HG03558 (cell line): Measurements from ENCODE around the gene KRTAP4-16.
"Not testable (repeated sequence)": the region's sequence is repeated elsewhere in the genome, so short reads cannot be mapped to it uniquely, and the experiment has no call there.

ENCODE experiments used
- ATAC-seq: cut with Tn5 transposase; IDR thresholded peaks from one replicate; pipeline ENCODE4 v1.9.1; 2021; ENCODE audit warnings: moderate number of reproducible peaks; ENCODE audit not compliant: unreplicated experiment; ENCODE audit errors: extremely low read depth

Gene KRTAP4-16

DNA sequence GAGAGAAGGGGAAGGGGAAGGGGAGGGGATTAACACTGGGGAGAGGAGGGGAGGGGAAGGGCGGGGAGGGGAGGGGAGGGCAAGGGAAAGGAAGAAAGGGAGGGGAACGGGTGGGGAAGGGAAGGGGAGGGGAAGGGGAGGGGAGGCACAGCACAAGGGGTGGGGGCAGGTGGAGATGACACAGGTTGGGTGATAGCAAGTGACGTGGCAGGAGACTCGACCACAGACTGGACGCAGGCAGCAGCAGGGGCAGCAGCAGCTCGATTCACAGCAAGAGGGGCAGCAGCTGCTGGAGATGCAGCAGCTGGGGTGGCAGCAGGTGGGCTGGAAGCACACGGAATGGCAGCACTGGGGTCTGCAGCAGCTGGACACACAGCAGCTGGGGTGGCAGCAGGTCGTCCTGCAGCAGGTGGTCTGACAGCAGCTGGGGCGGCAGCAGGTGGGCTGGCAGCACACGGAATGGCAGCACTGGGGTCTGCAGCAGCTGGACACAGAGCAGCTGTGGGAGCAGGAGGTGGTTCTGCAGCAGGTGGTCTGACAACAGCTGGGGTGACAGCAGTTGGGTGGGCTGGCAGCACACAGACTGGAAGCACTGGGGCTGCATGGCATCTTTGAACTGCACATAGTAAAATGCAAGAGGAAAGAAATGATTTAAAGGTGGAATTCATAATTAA, at the start of gene KRTAP4-16:
Gene KRTAP4-16, minus strand, starts transcription at position 624 of the 674 bp plus-strand sequence. Its CDS starts 0 bp downstream, at position 624.
- ATAC-seq: no peak

DNA sequence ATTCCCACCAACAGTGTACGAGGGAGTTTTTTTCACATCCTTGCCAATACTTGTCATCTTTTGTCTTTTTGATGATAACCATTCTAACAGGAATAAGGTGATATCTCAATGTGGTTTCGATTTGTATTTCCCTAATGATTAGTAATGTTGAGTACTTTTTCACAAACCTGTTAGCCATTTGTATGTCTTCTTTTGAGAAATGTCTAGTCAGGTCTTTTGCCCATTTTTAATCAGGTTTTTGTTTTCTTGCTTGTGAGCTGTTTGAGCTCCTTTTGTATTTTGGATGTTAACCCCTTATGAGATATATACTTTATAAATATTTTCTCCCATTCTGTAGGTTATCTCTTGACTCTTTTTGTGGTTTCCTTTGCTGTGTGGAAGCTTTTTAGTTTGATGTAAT, 49.5 kb upstream of the KRTAP4-16 start:
- no peak for ATAC-seq

- ATAC-seq: no peak
Observed at GRCh38 chr17:41150026-41150425, 48.0 kb upstream of the KRTAP4-16 start.

DNA sequence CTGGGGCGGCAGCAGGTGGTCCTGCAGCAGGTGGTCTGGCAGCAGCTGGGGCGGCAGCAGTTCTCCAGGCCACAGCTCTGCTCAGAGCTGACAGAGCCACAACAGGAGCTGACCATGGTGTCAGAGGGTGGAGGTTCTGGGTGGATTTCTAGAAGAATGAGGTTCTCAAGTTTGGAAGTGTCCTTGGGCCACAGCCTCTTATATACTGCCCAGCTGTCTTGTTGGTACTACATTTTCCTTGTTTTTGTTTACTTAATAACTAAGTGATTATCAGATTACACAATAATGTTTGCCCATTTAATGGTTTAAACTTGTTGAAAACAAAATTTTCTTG, 47.6 kb upstream of the KRTAP4-16 start, which contains the start of gene KRTAP4-5:
Gene KRTAP4-5, minus strand, starts transcription at position 174 of the 334 bp plus-strand sequence. Its CDS starts 58 bp downstream, at position 116.
- no peak for ATAC-seq

DNA sequence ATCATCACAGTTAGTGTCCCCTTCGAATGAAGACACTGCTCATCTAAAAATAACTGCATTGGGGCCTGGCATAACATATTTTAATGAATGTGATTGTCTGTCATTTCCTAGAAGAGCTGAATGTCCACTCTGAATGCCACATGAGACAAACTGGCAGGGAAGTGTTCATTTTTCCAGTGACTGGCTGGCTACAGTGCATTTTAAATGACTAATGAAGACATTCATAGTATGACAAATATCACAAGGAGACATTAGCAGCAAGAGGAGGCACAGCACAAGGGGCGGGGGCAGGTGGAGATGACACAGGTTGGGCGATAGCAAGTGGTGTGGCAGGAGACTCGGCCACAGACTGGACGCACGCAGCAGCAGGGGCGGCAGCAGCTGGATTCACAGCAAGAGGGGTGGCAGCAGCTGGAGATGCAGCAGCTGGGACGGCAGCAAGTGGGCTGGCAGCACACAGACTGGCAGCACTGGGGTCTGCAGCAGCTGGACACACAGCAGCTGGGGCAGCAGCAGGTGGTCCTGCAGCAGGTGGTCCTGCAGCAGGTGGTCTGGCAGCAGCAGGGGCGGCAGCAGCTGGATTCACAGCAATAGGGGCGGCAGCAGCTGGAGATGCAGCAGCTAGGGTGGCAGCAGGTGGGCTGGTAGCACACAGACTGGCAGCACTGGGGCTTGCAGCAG, 47.1 kb upstream of the KRTAP4-16 start:
- not testable (repeated sequence) for ATAC-seq

DNA sequence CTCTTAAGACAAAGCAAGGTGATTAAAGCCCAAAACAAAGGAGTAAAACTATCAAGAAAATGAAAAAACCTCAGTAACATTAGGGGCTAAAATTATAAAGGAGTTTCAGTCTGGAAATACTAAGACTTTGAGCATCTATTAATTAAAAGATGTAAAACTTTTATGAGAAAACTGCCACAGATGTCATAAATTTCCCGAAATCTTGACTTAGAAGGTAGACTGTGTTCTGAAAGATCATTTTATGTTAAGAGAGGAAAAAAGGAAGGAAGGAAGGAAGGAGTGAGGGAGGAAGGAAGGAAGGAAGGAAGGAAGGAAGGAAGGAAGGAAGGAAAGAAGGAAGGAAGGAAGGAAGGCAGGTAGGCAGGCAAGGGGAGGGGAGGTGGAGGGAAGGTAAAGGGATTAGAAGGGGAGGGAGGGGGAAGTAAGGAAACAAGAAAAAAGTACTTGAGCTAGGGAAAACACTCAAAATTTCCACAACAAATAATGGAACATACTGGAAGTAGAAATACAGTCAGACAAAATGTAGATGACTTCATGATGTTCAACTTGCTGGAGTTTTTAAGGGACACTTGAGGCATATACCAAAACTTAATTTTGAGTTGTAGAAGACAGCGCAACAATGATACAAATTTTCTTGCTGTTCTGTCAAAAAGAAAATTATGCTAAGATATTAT, 45.7 kb upstream of the KRTAP4-16 start:
- ATAC-seq: no peak

- no peak for ATAC-seq
Observed at GRCh38 chr17:41145261-41145660, 43.3 kb upstream of the KRTAP4-16 start.

GRCh38 chr17:41144846-41145245, 42.8 kb upstream of the KRTAP4-16 start:
- ATAC-seq: no peak

GRCh38 chr17:41141361-41141760, 39.4 kb upstream of the KRTAP4-16 start:
- ATAC-seq: no peak

GRCh38 chr17:41140360-41141131, 38.5 kb upstream of the KRTAP4-16 start, which contains the start of gene KRTAP4-6:
Gene KRTAP4-6, minus strand, starts transcription at chr17:41140544. Its CDS starts 57 bp downstream, at chr17:41140487.
- no peak for ATAC-seq

- not testable (repeated sequence) for ATAC-seq
Observed at GRCh38 chr17:41139865-41140264, 37.9 kb upstream of the KRTAP4-16 start.

- ATAC-seq: no peak
Observed at GRCh38 chr17:41133880-41134735, 32.1 kb upstream of the KRTAP4-16 start.

- no peak for ATAC-seq
Observed at GRCh38 chr17:41131979-41132378, 30.0 kb upstream of the KRTAP4-16 start.

DNA sequence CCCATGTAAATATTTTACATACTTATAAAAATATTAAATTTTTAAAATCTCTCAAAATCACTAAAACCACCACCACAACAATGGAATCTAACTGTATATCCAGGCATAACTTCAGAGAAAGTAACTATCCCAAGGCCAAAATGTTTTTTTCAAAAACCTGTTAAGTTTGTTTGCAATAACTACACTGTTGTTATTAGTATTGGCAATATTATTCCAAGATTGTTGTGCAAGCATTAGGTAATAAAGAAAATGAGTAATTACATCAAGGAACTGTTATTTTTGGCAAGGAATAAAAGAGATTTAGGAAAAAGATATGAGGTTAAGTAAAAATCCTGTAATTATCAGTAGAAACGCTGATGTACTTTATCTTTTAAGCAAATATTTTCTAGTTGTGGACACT, 25.4 kb upstream of the KRTAP4-16 start:
- no peak for ATAC-seq

DNA sequence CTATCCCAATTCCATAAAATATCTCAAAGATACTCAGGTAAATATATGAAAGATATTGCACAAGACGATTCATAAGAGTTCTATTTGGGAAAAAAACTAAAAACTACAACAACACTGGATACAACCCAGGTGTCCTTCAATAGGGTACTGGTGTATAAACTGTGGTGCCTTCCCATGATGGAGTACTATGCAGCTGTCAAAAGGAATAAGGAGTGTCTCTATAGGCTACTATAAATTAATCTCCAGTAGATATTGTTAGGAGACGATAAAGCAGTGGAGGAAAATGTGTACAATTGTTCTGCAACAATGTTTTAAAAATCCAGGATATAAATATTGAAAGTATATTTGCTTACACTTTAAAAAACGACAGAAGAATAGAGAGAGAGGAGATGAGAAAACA, 24.4 kb upstream of the KRTAP4-16 start:
- ATAC-seq: no peak

GRCh38 chr17:41125064-41125463, 23.1 kb upstream of the KRTAP4-16 start:
- ATAC-seq: no peak

DNA sequence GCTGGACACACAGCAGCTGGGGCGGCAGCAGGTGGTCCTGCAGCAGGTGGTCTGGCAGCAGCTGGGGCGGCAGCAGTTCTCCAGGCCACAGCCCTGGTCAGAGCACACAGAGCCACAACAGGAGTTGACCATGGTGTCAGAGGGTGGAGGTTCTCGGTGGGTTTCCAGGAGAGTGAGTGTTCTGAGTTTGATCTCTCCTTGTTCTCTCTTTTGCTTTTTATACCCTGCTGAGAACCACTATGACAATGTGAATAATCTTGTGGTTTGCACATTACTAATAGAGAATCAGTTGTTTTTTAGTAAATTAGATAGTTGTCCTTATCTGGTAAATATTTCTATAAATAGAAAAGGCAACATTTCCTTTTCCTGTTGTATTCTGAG, 22.0 kb upstream of the KRTAP4-16 start, which contains the start of gene KRTAP4-12:
Gene KRTAP4-12, minus strand, starts transcription at position 192 of the 381 bp plus-strand sequence. Its CDS starts 60 bp downstream, at position 132.
- not testable (repeated sequence) for ATAC-seq

GRCh38 chr17:41123292-41123990, 21.4 kb upstream of the KRTAP4-16 start:
- ATAC-seq: not testable (repeated sequence)

GRCh38 chr17:41121742-41122141, 19.7 kb upstream of the KRTAP4-16 start:
- ATAC-seq: no peak
